ENCODE measurements around the gene CPA4.

CPA4 gene

DNA sequence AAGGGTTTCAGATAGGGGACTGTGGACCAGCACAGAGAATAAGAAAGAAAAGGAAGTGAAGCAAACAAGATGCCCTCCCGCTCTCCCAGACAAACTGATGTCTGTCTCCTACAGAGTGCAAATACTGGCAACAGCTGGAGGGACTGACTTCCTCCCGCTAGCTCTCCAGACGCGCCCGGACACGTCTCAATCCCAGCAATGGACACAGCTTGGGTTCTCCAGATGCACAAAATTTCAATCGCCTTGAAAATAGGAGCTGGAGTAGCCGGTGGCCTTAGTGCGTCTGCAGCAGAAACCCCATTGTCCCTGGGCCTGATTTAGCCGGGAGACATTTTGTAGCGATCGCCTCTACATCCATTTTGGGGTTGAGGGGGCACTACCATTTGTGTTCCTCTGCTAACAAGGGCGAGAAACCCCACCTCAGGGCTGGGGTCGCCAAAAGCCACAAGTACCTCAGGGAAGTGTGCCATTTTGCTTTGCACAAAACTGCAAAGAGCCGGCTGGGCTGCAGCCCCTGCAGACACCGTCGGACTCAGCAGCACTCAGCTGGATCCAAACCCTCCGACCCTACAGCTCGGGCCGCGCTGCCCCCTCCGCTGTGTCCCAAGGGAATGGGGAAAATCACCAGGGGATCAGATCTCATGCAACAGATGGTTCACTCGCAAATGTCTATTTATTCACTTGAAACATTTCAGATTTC lies 20.4 kb upstream of the CPA4 start:
- no peak overlapping the region for H3K4me3 ChIP-seq (replicated peaks; ENCODE audit: low read depth, low read length)
- TF ChIP-seq, protein P1, sequence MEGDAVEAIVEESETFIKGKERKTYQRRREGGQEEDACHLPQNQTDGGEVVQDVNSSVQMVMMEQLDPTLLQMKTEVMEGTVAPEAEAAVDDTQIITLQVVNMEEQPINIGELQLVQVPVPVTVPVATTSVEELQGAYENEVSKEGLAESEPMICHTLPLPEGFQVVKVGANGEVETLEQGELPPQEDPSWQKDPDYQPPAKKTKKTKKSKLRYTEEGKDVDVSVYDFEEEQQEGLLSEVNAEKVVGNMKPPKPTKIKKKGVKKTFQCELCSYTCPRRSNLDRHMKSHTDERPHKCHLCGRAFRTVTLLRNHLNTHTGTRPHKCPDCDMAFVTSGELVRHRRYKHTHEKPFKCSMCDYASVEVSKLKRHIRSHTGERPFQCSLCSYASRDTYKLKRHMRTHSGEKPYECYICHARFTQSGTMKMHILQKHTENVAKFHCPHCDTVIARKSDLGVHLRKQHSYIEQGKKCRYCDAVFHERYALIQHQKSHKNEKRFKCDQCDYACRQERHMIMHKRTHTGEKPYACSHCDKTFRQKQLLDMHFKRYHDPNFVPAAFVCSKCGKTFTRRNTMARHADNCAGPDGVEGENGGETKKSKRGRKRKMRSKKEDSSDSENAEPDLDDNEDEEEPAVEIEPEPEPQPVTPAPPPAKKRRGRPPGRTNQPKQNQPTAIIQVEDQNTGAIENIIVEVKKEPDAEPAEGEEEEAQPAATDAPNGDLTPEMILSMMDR (IDR thresholded peaks at IDR 0.05; ENCODE audit: low read length, missing control alignments): no peak
- no peak for DNase-seq (ENCODE audit: low read depth)

DNA sequence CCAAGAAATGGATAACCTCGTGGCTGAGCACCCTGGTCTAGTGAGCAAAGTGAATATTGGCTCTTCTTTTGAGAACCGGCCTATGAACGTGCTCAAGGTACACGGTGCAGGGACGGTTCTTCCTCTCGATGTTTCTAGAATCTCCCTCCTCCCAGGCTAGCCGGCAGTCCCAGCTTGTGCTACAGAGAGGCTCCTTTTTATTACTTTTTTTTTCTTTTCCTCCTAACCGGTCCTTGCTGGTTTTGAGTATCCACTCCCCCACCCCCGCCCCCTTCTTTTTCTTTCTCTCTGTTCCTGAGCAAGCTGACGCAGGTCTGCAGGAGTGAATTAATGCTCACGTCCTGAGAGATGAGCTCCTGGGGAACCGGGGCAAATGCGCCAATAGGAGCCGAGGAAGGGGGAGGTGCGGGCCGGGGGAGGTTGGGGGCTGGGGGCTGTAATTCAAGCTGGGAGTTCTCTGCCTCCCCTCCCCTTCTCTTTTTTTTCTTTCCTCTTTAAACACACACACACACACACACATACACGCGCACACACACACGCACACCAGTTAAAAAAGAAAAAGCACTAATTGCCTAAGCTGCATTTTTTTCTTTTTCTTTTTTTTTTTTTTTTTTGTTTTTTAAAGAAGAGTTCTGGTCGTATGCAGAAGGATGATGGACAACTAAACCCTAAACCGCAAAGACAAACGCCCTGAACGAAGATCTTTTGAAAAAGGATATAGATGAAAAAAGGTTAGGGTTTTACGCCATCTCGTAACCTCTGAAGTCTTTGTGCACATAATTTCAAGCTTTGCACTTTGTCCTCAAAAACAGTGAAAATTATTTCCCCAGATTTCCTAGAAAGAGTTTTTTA lies 19.7 kb upstream of the CPA4 start:
- H3K4me3 ChIP-seq (replicated peaks; ENCODE audit: low read depth, low read length): no peak overlapping the region
- TF ChIP-seq, protein P1 (IDR thresholded peaks at IDR 0.05; ENCODE audit: low read length, missing control alignments): no peak
- peak; percentile 36 for DNase-seq (ENCODE audit: low read depth)

DNA sequence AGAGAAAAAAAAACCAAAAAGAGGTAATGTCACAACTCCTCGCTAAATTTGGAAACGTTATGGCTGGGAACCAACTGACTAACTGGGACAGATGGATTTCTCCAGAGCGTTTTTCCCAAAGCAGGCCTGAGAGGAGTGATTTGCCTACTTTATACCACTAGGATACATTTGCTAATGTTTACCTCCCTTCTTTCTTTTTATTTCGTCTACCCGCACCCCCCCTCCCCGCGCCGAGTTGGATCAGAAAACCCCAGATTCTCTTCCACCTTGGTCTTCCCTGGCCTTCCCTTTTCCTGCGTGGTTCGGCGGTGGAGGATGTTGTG lies 19.1 kb upstream of the CPA4 start:
- peak; percentile 86 for DNase-seq (ENCODE audit: low read depth)
- TF ChIP-seq, protein P1 (IDR thresholded peaks at IDR 0.05; ENCODE audit: low read length, missing control alignments): peak; percentile 19
- H3K4me3 ChIP-seq (replicated peaks; ENCODE audit: low read depth, low read length): no peak overlapping the region

DNA sequence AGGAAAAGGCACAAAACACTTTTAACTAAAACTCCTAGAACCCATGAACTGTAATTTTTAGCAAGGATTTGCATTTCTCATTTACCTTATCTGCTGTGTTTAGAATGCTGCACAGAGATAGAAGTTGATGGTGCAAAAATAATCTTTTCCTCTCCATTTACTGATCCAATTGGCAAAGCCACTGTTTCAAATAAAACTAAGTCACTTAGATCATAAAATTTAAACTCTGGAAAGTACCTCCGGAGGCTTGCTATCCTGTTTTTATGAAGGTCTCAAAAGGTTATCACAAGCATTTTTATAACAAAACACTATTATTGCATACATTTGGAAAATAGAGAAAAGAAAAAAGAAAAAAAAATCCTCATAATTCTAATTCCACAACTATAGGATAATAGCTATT lies 18.7 kb upstream of the CPA4 start:
- H3K4me3 ChIP-seq (replicated peaks; ENCODE audit: low read depth, low read length): no peak overlapping the region
- DNase-seq (ENCODE audit: low read depth): no peak
- TF ChIP-seq, protein P1 (IDR thresholded peaks at IDR 0.05; ENCODE audit: low read length, missing control alignments): no peak

DNA sequence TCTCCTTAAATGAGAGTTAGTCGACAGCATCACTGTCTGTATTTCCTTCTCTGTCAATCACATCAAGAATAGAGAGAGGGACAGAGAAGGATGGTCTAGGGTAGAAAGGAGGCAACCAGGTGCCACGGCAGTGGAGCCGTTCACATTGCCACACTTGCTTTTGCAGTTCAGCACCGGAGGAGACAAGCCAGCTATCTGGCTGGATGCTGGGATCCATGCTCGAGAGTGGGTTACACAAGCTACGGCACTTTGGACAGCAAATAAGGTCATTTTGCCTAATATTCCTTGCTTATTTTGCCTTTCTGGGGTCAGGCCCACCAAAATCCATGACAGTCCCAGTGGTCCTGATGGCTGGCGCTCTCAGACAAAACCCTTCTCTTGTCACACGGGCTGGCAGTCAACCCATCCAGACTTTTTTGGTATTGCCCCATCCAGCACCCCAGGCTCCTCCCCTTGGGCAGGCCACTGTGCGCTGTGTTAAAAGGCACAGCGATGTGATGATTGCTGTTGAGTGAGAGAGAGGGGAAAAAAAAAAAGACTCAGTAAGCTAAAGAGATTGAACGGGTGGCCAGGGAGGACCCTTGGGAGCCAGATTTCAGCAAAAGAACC lies 17.9 kb upstream of the CPA4 start:
- TF ChIP-seq, protein P1 (IDR thresholded peaks at IDR 0.05; ENCODE audit: low read length, missing control alignments): no peak
- no peak for DNase-seq (ENCODE audit: low read depth)
- no peak overlapping the region for H3K4me3 ChIP-seq (replicated peaks; ENCODE audit: low read depth, low read length)

DNA sequence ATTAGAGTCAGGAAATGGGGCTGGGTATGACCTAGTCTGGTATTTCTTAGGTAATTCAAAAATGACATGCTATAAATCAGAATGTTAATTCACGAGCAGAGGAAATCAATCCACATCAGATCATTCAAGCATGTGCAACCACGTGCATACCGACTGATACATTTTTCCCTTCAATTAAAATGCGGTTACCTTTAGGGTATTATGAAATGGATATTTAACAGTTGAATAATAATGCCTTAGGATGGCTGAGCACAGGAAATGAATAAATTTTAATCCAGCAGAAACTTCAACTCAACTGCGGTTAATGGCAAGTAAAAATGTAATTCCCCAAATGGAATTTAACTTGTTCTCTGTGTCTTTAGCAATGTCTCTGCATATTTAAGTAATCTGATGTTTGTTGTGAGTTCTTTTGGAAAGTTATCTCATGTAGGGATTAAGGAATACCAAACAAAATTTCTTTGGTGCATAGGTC lies 17.1 kb upstream of the CPA4 start:
- no peak for DNase-seq (ENCODE audit: low read depth)
- TF ChIP-seq, protein P1 (IDR thresholded peaks at IDR 0.05; ENCODE audit: low read length, missing control alignments): no peak
- no peak overlapping the region for H3K4me3 ChIP-seq (replicated peaks; ENCODE audit: low read depth, low read length)
